HL-60/S4 (cell line): ENCODE data around the gene HSDL2.
"Not testable (repeated sequence)": the region's sequence is repeated elsewhere in the genome, so short reads cannot be mapped to it uniquely, and the experiment has no call there.

ENCODE experiments used
- in situ Hi-C: fragments of 300-500 bp; cut with MboI; formaldehyde crosslinking; loops from 2 replicates; pipeline ENCODE4 v1.14.3; 2022; ENCODE audit warnings: low sequenced_read_pairs

Gene HSDL2

GRCh38 chr9:112365257-112365656 is 14.7 kb upstream of the HSDL2 start:
- in situ Hi-C loops = loop anchor here (10.0 kb wide), 1 partner anchor 600 kb away; no protein-coding TSS in a partner anchor

- in situ Hi-C loops = loop anchor here (10.0 kb wide), 1 partner anchor 602 kb away; no protein-coding TSS in a partner anchor
These were observed 13.3 kb upstream of the HSDL2 start for GRCh38 chr9:112366591-112366990.

GRCh38 chr9:112367465-112367864 is 12.4 kb upstream of the HSDL2 start:
- in situ Hi-C loops = loop anchor here (10.0 kb wide), 1 partner anchor 603 kb away; no protein-coding TSS in a partner anchor

- in situ Hi-C loops = loop anchor here (10.0 kb wide), 1 partner anchor 605 kb away; no protein-coding TSS in a partner anchor
These were observed 10.1 kb upstream of the HSDL2 start for GRCh38 chr9:112369817-112370216.

- in situ Hi-C loops = no loop called here
These were observed 8.8 kb upstream of the HSDL2 start for GRCh38 chr9:112371060-112371459.

GRCh38 chr9:112373666-112374065 is 6.2 kb upstream of the HSDL2 start:
- in situ Hi-C loops = not testable (repeated sequence)

- in situ Hi-C loops = not testable (repeated sequence)
These were observed 5.7 kb upstream of the HSDL2 start for GRCh38 chr9:112374232-112374631.

- in situ Hi-C loops = no loop called here
These were observed 4.5 kb upstream of the HSDL2 start for GRCh38 chr9:112375361-112375760.

- in situ Hi-C loops = no loop called here
These were observed 2.8 kb upstream of the HSDL2 start for GRCh38 chr9:112377087-112377486.

- in situ Hi-C loops = no loop called here
These were observed 2.1 kb upstream of the HSDL2 start for GRCh38 chr9:112377684-112378327.

GRCh38 chr9:112378328-112379176 is 1.4 kb upstream of the HSDL2 start:
- in situ Hi-C loops = no loop called here

- in situ Hi-C loops = no loop called here
These were observed 469 bp upstream of the HSDL2 start for GRCh38 chr9:112379177-112380101.

GRCh38 chr9:112380825-112381221 is 915 bp downstream of the HSDL2 start:
- in situ Hi-C loops = no loop called here

GRCh38 chr9:112382066-112382465 is 2.2 kb downstream of the HSDL2 start:
- in situ Hi-C loops = no loop called here

GRCh38 chr9:112382501-112383364 is 2.8 kb downstream of the HSDL2 start:
- in situ Hi-C loops = no loop called here

- in situ Hi-C loops = no loop called here
These were observed 4.3 kb downstream of the HSDL2 start for GRCh38 chr9:112384219-112384618.

- in situ Hi-C loops = no loop called here
These were observed 4.8 kb downstream of the HSDL2 start for GRCh38 chr9:112384690-112385089.

- in situ Hi-C loops = no loop called here
These were observed 7.2 kb downstream of the HSDL2 start for GRCh38 chr9:112387115-112387514.

- in situ Hi-C loops = not testable (repeated sequence)
These were observed 10.0 kb downstream of the HSDL2 start for GRCh38 chr9:112389897-112390296.
